H1 (cell line): Measurements from ENCODE around the gene INTS1. TPM values are rescaled to one million over a fixed set of nuclear protein-coding genes. Genes with fewer than 3 reads are reported as not detected.

ENCODE experiments used
- CBX8 ChIP-seq: fragments of 300-800, 300-1000 bp; sonication (generic); IDR thresholded peaks from 2 replicates; pipeline ENCODE4 v1.7.1; 2016; ENCODE audit warnings: low read depth, low read length, borderline replicate concordance
- GABPA ChIP-seq: IDR thresholded peaks from 2 replicates; pipeline ENCODE4 v1.6.1; 2011; ENCODE audit warnings: mild to moderate bottlenecking, low read length, moderate library complexity, borderline replicate concordance; ENCODE audit not compliant: insufficient read depth
- NRF1 ChIP-seq: IDR thresholded peaks from 2 replicates; pipeline ENCODE4 v1.6.1; 2011; ENCODE audit warnings: mild to moderate bottlenecking, low read depth, low read length, improper control_type of control experiment
- PHF8 ChIP-seq: fragments of 200-600 bp; sonication (generic); conservative IDR thresholded peaks from 2 replicates; pipeline ENCODE4 v1.7.1; 2012; ENCODE audit warnings: low read depth, mild to moderate bottlenecking, inconsistent platforms, low read length, moderate library complexity
- RAD21 ChIP-seq, 2 experiments: IDR thresholded peaks in 1 of 2; conservative IDR thresholded peaks in 1 of 2; 2 replicates each; pipeline ENCODE4 v1.6.1; 2011; ENCODE audit warnings: low read depth in 2 of 2, low read length in 2 of 2, improper control_type of control experiment in 1 of 2, inconsistent platforms in 1 of 2, mild to moderate bottlenecking in 1 of 2, moderate library complexity in 1 of 2
- RFX5 ChIP-seq: IDR thresholded peaks from 2 replicates; pipeline ENCODE4 v1.6.1; 2011; ENCODE audit warnings: low read depth, low read length, improper control_type of control experiment, borderline replicate concordance
- RXRA ChIP-seq: IDR thresholded peaks from 2 replicates; pipeline ENCODE4 v1.6.1; 2011; ENCODE audit warnings: low read depth, mild to moderate bottlenecking, low read length, moderate library complexity; ENCODE audit not compliant: insufficient read depth
- SIX5 ChIP-seq: IDR thresholded peaks from 2 replicates; pipeline ENCODE4 v1.6.1; 2011; ENCODE audit warnings: mild to moderate bottlenecking, low read depth, low read length
- polyA plus RNA-seq, 7 experiments: library from polyadenylated mRNA; depleted of rRNA in 3 of 7; stranded (reverse) in 5 of 7; unstranded in 2 of 7; fragments of >200 nt in 5 of 7; fragments of 200-250 nt in 2 of 7; gene quantifications; 1 replicate in 5 of 7; 2 replicates in 1 of 7; 4 replicates in 1 of 7; pipeline versions ENCODE4 v1.2.1 to v1.2.3, GENCODE V29; 2011 to 2013; ENCODE audit warnings: missing spikeins in 2 of 7, mixed read lengths in 2 of 7
- total RNA-seq: library from RNA; stranded (reverse); fragmentation: NEBNext Ultra II Directional; extraction: Animal tissue kit (Norgen Biotek cat#: 25700); gene quantifications from 2 replicates; pipeline ENCODE4 v1.2.1, GENCODE V29; 2021
- TF ChIP-seq, protein P1 (sequence below): fragments of 300-600 bp; sonication (generic); IDR thresholded peaks from 2 replicates; pipeline ENCODE4 v1.7.1; 2012; ENCODE audit warnings: low read length, moderate library complexity, mild to moderate bottlenecking, inconsistent platforms; ENCODE audit not compliant: insufficient replicate concordance

INTS1 gene
- total and polyA plus RNA-seq, 2 of the 8 experiments (the other 6 are each of a cell fraction or from before 2014, with no cell fraction given): 76.9 to 104 TPM

- TF ChIP-seq NRF1 (no peak), PHF8 (no peak), RAD21 (IDR thresholded peaks at IDR 0.05 in 1 of 2, conservative IDR thresholded peaks at IDR 0.05 in 1 of 2; ENCODE audit: low read depth in 2 of 2, low read length in 2 of 2) (no peak), CBX8 (no peak), RFX5 (no peak), GABPA (no peak), SIX5 (no peak), RXRA (no peak)
- TF ChIP-seq, protein P1, sequence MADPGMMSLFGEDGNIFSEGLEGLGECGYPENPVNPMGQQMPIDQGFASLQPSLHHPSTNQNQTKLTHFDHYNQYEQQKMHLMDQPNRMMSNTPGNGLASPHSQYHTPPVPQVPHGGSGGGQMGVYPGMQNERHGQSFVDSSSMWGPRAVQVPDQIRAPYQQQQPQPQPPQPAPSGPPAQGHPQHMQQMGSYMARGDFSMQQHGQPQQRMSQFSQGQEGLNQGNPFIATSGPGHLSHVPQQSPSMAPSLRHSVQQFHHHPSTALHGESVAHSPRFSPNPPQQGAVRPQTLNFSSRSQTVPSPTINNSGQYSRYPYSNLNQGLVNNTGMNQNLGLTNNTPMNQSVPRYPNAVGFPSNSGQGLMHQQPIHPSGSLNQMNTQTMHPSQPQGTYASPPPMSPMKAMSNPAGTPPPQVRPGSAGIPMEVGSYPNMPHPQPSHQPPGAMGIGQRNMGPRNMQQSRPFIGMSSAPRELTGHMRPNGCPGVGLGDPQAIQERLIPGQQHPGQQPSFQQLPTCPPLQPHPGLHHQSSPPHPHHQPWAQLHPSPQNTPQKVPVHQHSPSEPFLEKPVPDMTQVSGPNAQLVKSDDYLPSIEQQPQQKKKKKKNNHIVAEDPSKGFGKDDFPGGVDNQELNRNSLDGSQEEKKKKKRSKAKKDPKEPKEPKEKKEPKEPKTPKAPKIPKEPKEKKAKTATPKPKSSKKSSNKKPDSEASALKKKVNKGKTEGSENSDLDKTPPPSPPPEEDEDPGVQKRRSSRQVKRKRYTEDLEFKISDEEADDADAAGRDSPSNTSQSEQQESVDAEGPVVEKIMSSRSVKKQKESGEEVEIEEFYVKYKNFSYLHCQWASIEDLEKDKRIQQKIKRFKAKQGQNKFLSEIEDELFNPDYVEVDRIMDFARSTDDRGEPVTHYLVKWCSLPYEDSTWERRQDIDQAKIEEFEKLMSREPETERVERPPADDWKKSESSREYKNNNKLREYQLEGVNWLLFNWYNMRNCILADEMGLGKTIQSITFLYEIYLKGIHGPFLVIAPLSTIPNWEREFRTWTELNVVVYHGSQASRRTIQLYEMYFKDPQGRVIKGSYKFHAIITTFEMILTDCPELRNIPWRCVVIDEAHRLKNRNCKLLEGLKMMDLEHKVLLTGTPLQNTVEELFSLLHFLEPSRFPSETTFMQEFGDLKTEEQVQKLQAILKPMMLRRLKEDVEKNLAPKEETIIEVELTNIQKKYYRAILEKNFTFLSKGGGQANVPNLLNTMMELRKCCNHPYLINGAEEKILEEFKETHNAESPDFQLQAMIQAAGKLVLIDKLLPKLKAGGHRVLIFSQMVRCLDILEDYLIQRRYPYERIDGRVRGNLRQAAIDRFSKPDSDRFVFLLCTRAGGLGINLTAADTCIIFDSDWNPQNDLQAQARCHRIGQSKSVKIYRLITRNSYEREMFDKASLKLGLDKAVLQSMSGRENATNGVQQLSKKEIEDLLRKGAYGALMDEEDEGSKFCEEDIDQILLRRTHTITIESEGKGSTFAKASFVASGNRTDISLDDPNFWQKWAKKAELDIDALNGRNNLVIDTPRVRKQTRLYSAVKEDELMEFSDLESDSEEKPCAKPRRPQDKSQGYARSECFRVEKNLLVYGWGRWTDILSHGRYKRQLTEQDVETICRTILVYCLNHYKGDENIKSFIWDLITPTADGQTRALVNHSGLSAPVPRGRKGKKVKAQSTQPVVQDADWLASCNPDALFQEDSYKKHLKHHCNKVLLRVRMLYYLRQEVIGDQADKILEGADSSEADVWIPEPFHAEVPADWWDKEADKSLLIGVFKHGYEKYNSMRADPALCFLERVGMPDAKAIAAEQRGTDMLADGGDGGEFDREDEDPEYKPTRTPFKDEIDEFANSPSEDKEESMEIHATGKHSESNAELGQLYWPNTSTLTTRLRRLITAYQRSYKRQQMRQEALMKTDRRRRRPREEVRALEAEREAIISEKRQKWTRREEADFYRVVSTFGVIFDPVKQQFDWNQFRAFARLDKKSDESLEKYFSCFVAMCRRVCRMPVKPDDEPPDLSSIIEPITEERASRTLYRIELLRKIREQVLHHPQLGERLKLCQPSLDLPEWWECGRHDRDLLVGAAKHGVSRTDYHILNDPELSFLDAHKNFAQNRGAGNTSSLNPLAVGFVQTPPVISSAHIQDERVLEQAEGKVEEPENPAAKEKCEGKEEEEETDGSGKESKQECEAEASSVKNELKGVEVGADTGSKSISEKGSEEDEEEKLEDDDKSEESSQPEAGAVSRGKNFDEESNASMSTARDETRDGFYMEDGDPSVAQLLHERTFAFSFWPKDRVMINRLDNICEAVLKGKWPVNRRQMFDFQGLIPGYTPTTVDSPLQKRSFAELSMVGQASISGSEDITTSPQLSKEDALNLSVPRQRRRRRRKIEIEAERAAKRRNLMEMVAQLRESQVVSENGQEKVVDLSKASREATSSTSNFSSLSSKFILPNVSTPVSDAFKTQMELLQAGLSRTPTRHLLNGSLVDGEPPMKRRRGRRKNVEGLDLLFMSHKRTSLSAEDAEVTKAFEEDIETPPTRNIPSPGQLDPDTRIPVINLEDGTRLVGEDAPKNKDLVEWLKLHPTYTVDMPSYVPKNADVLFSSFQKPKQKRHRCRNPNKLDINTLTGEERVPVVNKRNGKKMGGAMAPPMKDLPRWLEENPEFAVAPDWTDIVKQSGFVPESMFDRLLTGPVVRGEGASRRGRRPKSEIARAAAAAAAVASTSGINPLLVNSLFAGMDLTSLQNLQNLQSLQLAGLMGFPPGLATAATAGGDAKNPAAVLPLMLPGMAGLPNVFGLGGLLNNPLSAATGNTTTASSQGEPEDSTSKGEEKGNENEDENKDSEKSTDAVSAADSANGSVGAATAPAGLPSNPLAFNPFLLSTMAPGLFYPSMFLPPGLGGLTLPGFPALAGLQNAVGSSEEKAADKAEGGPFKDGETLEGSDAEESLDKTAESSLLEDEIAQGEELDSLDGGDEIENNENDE: no peak
These were observed 2.5 kb downstream of the INTS1 start (continued) for GRCh38 chr7:1501487-1502270.
